HG03432 (cell line): ENCODE measurements around the gene C9orf43.
"Not testable (repeated sequence)": the region's sequence is repeated elsewhere in the genome, so short reads cannot be mapped to it uniquely, and the experiment has no call there.

Experiments used
- ATAC-seq: cut with Tn5 transposase; IDR thresholded peaks from one replicate; pipeline ENCODE4 v1.9.1; 2021; ENCODE audit warnings: mild to moderate bottlenecking, moderate library complexity; ENCODE audit not compliant: unreplicated experiment

The C9orf43 gene

GRCh38 chr9:113409481-113409880 is 1.1 kb upstream of the C9orf43 start:
- no peak for ATAC-seq

- ATAC-seq = peak; percentile 18
Observed at GRCh38 chr9:113409883-113410206, 702 bp upstream of the C9orf43 start.

GRCh38 chr9:113416149-113416721 is 5.7 kb downstream of the C9orf43 start:
- ATAC-seq = peak; percentile 98

- ATAC-seq = no peak
Observed at GRCh38 chr9:113417370-113417769, 6.8 kb downstream of the C9orf43 start.

GRCh38 chr9:113421726-113422125 is 11.2 kb downstream of the C9orf43 start:
- ATAC-seq = no peak

GRCh38 chr9:113425072-113425471 is 14.5 kb downstream of the C9orf43 start:
- no peak for ATAC-seq

GRCh38 chr9:113426701-113427100 is 16.2 kb downstream of the C9orf43 start:
- no peak for ATAC-seq

GRCh38 chr9:113427629-113428028 is 17.1 kb downstream of the C9orf43 start:
- no peak for ATAC-seq

- no peak for ATAC-seq
Observed at GRCh38 chr9:113428062-113428615, 17.6 kb downstream of the C9orf43 start.

GRCh38 chr9:113431191-113431590 is 20.6 kb downstream of the C9orf43 start:
- ATAC-seq = no peak

GRCh38 chr9:113436728-113437515 is 26.4 kb downstream of the C9orf43 start:
- no peak for ATAC-seq

- ATAC-seq = not testable (repeated sequence)
Observed at GRCh38 chr9:113437716-113438115, 27.2 kb downstream of the C9orf43 start.

GRCh38 chr9:113444736-113445135 is 34.2 kb downstream of the C9orf43 start:
- ATAC-seq = no peak

GRCh38 chr9:113446323-113446740 is 35.8 kb downstream of the C9orf43 start:
- ATAC-seq = no peak

- ATAC-seq = no peak
Observed at GRCh38 chr9:113449376-113449775, 38.8 kb downstream of the C9orf43 start.

GRCh38 chr9:113452113-113452605 is 41.6 kb downstream of the C9orf43 start:
- ATAC-seq = no peak

- ATAC-seq = no peak
Observed at GRCh38 chr9:113454914-113455761, 44.6 kb downstream of the C9orf43 start.

GRCh38 chr9:113456235-113456634 is 45.7 kb downstream of the C9orf43 start:
- ATAC-seq = no peak

- no peak for ATAC-seq
Observed at GRCh38 chr9:113461285-113461684, 50.7 kb downstream of the C9orf43 start.

- ATAC-seq = no peak
Observed at GRCh38 chr9:113461943-113462342, 51.4 kb downstream of the C9orf43 start.

GRCh38 chr9:113462781-113463286 is 52.3 kb downstream of the C9orf43 start:
- ATAC-seq = no peak
